Epidermal melanocyte (primary cell): ENCODE measurements around the gene TMEM132D.
"Not testable (repeated sequence)": the region's sequence is repeated elsewhere in the genome, so short reads cannot be mapped to it uniquely, and the experiment has no call there.

ENCODE experiments used
- DNase-seq: peaks from one replicate; pipeline ENCODE4 v3.0.0; 2011; ENCODE audit warnings: low spot score; ENCODE audit not compliant: insufficient read length

The TMEM132D gene

DNA sequence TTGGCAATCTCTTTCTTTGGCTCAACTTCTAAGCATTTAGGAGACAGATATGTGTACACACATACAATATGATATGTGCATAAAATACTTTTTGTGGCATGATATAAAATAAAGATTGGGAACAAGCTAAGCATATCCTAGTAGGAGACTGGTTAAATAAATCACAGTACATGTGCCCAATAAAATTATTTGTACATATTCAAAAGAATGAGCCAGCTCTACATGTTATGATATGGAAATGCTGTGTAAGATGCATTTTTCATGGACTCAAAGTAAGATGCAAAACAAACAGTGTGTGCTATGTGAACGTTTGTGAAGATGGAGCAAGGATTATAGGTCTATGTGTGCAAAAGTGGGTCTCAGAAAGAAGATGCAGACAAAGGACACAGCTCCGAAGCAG, 311.4 kb downstream of the TMEM132D start:
- DNase-seq = no peak

DNA sequence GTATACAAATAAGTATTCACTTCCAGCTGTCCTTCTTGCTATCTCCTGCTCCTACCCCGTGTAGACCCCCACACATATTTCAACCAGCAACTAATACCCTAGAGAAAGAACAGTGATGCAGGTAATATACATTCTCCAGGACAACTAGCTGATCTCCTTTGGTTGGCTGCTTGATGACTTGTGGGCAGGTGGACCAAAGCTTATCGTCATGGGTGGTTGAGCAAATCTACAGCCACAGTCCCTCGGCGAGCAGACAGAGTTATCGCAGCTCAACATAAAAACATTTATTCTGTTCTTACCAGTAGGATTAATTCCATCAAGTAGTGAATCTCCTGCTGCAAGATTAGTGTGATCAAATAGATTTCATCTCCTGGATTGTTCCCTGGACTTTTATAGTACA, 314.3 kb downstream of the TMEM132D start:
- no peak for DNase-seq

DNA sequence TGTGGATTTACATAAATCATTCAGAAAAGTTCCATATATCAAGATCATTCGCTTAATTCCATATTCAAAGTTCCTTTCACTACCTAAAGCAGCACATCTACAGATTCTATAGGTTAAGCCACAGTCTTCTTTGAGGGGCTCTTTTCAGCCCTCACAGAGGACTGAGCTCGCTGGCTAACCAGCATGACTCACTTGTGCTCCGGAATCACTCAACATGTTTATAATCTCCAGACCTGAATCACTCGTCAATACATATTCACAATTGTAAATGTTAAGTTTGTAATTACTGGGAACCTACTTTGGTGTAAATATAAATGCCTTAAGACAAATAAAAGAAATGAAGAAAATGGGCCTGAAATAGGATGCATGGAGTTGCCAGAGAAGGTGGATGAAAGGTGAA, 315.7 kb downstream of the TMEM132D start:
- DNase-seq = no peak

DNA sequence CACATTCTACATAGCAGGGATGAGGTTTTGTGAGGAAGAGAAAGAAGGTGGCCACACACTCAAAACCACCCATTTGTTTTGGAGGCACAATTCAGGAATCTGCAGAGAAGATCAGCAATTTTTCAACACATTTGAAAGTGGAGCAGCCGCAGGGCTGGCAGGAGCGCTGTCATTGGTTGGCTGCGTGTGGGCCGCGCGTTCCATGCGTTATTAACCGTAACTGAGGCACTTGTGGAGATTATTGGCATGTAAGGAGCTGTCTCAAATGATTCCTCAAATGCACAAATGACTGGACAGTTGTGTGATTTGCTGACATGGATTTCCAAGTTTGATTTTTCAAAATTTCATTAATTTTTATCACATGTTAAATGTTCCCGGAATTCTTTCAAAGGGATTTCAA, 318.5 kb downstream of the TMEM132D start:
- DNase-seq = no peak

DNA sequence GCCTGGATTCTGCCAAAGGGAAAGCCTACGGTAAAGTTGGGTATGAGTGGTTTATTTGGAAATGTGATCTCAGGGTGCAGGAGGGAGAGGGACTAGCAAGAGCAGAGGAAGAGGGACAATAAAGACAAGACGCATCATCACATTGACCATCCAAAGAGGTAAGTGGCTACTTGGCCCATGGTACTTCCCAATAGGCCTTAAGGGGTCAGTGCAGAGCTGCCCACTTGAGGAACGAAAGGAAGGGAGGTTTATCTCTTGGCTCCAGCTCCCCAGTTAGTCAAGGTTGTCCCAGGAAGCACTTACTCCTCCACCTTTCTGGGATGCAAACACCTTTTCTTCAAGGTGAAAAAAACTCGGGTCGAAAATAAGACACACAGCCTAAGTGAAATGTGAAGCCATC, 323.9 kb downstream of the TMEM132D start:
- DNase-seq = no peak

DNA sequence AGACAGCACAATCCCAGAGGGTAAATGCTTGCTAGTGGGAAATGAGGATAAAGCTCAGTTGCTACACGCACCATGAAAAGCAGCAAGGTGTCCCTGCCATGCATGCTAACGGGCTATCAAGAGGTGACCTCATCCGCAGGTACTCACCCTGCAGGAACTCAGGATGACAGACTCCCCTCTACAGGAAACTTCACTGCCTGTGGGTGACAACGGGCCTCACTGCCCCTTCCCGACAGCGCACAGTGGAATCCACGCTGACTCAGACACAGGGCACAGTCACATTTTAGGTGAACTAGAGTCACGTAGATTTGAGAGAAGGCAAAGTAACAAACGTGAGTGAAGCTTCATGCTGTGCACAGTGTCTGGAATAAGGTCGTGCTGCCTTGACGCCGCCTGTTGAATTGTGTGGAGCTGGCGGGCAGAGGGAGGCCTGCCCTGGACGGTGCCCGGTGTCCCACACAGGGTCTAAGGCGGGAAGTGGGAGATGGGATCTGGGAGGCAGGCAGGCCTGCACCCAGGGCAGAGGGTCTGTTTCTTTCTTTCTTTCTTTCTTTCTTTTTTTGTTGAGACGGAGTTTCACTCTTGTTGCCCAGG, 331.8 kb downstream of the TMEM132D start:
- DNase-seq = no peak

DNA sequence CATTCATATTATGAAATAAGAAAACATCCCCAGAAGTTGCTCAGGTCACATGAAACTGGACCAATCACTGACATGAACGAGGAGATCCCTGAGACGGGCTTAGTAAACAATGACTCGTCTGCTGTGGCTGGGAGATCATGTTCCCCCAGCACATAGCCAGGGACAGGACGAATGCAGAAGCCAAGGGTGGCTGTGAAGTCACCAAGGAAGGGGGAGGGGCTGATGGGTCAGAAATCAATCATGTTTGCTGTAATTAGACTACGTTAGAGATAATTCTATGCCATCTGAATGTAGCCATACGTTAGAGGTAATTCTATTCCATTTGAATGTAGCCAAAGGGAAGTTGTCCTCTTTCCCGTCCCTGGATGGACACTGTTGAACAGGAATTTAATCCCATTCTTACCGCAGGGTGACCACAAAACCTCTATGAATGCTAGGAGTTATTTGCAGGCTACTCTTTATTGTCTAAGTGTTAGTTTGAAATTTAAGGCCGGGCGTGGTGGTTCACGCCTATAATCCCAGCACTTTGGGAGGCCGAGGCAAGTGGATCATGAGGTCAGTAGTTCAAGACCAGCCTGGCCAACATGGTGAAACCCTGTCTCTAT, 332.9 kb downstream of the TMEM132D start:
- DNase-seq = no peak

DNA sequence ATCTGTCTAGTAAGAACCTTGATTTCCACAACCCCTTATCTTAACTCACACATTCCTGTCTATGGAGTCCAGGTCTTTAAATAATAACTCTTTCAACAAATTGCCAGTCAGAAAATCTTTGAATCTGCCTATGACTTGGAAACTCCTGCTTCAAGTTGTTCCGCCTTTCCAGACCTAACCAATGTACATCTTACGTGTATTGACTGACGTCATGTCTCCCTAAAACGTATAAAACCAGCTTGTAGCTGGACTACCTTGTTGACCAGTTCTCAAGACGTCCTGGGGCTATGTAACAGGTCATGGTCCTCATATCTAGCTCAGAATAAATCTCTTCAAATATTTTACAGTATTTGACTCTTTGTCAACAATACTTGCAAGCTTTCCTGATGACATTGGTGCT, 337.0 kb downstream of the TMEM132D start:
- no peak for DNase-seq

DNA sequence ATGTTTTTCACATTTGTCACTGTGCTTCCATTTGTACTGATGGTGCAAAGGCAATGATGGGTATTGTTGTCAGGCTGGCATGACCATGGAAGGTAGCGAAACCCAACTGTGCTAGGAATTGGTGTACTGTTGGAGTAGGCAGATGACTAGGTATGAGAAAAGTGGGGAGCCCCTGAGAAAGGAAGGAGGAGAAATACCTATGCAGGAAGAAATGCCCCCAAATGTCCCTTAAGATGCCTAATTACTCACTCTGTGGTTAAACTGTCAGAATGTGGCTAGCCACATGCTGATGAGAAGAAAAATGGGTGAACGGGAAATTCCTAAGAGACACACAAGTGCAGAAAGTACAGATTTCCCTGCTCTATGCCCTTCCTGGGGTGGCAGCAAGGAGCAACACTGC, 339.1 kb downstream of the TMEM132D start:
- DNase-seq = no peak

DNA sequence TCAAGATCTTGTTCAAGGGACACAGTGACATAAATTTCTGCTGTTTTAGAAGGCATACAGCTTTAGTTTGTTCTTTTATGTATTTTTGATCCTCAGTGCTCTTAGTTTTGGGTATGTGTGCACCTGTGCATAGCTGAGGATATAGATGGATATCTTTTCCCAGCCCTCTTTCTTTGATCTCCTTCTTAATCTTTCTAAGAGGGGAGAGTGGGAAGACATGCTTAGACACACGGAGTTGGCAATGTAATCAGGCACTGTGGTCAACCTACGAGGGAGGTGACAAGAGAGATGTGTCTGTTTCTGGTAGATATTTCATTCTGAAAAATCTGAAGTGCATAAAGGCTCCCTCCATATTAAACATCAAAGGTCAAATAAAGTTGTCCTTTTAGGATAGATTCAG, 340.6 kb downstream of the TMEM132D start:
- DNase-seq = no peak

DNA sequence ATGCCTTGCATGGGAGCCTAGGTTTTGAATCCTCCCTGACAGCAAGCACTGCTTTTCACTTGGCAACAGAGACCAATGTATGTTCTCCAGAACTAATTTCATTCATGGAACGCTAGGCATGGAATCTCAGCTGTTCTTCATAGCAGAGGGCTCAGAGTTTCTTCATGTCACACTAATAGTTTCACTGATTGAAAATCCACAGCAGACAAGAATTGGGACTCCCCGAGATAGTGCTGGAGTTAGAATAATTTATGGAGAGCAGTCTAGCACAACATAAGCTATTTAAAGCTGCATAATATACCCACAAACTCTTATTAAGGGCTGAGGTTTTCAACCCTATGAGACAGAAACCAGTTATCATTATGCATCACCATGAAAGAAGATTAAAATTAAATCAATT, 342.5 kb downstream of the TMEM132D start:
- no peak for DNase-seq

DNA sequence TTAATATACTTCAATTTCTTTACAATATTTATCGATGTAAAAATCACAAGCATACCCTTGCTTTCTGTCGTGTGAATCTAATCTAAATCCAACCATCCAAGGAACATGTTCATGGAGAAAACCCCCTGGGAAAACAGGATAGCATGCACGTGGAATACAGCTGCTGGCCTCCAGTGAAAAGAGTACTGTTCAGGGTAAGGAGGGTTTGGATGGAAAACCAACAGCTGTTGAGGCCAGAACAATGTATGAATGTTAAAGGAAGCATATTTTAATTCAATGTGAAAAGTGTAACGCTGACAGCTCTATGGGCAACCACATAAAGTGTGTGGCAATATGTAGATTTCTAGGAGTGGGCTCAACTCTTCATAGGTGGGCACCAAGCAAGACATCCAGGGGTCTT, 344.0 kb downstream of the TMEM132D start:
- DNase-seq = peak; percentile 27

DNA sequence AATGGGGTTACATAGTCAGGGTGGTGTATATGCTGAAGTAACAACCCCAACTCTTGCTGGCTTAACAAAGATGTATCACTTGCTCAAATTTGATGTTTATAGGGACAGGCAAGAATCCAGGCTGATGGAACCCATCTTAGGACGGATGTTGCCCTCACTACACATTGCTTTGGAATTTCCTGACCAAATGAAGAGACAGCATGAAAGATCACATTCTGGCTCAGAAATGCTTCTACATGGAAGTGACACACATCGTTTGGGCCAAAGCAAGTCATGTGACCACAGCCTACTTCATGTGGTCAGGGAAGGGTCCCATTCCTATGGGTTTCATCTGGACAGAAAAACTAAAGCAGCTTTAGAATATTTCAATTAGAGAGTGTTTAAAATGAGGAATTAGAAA, 345.8 kb downstream of the TMEM132D start:
- no peak for DNase-seq

DNA sequence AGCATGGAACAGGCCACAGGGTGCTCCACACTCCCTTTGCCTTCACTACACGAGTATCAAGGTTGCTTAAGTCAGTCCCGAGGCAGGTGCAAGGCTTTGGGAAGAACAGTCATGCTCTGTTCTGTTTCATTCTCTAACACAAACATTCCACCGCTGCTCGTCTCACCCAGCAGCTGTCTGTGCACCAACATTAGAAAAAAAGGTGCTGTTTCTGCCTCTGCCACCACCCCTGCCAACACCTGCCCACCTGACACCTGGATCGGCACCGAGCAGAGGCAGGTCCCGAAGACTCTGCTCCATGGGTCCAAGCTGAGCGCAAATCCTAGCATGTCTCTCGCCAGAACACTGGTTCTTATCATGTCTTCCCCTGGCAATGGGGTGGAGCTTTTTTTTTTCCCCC, 347.7 kb downstream of the TMEM132D start:
- no peak for DNase-seq

DNA sequence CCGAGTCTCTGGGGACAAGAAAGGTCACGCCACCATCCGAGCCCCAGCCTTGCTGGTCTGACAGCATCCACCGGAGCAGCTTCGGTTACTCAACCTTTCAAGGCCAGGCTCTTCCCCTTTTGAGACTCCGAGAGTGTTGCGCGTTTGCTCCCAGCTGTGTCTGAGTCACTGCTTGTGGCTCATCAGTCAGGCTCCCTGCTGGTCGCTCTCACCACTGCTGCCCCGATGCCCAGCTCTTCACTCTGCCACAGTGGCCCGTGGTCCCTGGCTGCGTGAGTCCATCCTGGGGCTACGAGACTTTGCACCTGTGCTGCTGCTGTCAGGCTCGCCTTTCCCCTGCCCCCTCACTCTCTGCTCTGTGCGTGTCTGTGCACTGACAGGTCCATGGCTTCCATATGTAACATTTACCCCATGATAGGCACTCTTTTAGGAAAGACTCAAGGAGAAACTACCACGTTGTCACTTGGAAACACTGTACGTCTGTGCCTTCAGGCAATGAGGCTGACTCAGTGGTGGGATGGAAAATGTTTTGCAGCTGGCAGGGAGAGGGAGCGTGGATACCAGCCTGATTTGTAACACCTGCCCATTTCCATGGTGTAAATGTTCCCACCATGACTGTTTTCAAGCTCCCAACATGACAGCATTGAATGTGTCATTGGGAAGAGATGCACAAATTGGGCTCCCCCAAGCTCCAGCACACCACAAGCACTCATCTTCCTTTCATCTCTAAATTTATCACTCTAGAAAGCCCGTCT, 350.7 kb downstream of the TMEM132D start:
- DNase-seq = no peak

DNA sequence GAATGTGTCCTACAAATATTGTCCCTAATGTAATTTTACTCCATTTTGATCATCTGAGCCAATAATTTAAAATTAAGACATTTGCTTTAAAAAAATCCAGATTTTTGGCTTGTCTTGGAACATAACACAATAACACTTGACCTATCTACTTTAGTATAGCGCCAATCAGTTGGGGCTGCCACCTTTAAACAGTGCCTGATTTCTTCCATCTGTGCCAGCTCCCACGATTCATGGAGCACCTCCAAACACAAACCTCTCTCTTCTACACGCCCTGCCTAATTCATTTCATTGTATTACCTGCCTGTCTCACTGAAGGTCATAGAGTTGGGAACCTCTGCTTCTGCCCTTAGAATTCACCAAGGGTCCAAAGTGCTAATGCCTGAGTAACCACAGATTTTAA, 352.4 kb downstream of the TMEM132D start:
- no peak for DNase-seq

DNA sequence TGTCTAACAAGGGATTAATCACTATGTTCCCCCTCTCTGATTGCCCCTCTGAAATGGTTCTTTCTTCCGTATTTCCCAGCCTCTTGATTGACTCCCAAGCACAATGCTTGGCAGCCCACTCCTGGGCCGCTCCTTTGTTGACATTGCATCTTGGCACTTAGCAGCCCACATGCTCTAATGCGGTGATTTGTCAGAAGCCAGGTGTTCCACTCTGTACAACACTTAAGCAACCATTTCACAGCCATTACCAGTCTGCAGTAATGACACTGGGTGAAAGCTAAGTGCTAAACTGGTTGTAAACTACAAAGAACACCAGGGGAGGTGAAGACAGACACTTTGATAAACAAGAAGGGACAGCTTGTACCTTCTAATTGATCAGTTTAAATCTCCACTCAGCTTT, 353.5 kb downstream of the TMEM132D start:
- DNase-seq = no peak

DNA sequence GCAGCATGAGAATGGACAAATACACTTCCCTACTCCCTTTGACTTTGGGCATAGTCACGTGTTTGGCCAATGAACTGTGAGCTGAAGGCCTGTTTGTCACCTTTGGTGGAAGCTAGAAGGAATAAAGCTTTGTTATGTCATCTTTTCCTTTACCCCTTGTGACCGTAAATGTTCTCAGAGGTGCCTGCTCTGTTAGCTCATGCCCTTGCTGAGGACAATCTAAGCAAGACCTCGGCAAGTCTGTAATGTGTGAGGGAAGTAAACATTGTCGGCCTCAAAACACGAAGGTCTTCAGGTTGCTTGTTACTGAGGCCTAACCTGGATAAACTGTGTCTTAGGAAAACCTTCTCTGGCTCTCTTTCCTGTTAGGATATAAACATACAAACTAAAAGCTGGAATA, 354.2 kb downstream of the TMEM132D start:
- no peak for DNase-seq

DNA sequence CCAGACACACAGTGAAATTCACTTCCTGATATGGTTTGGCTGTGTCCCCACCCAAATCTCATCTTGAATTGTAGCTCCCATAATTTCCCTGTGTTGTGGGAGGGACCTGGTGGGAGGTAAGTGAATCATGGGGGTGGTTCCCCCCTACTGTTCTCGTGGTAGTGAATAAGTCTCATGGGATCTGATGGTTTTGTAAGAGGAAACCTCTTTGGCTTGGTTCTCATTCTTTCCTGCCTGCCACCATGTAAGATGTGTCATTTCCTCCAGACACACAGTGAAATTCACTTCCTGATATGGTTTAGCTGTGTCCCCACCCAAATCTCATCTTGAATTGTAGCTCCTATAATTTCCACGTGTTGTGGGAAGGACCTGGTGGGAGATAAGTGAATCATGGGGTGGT, 354.8 kb downstream of the TMEM132D start:
- not testable (repeated sequence) for DNase-seq

DNA sequence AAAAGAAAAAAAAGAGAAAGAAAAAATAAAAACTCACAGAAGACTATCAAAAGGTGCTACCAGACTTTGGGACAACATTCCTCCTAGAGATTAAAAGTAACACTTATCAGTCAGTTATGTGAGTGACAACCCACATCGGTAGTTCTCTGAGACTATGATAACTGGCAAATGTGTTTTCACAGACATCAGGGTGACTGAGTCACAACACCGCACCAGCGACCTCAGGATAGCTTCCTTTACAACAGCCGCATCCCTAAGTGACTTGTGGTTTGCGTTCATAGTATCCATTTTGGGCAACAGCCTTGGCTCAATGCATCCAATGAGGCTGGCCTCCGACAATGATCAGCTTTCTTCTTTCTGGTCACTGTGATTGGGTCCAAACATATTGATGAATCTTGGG, 359.1 kb downstream of the TMEM132D start:
- DNase-seq = no peak

DNA sequence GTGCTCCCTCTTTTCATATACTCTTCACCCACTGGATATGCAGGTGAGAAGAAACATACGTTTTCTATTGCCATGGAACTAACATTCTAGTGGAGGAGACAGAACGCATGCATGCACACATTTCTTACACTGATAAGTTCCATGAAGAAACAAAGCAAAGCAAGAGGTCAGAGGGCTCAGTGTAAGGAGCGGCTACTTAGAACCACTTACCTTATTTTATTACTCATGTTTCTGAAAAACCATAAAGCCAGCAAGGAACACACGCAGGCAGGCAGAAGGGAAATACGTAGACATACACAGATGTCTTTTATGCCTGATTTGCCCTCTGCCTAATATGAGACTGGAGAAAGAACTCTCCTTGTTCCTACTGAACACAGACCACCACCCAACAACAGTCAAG, 362.9 kb downstream of the TMEM132D start:
- DNase-seq = no peak

DNA sequence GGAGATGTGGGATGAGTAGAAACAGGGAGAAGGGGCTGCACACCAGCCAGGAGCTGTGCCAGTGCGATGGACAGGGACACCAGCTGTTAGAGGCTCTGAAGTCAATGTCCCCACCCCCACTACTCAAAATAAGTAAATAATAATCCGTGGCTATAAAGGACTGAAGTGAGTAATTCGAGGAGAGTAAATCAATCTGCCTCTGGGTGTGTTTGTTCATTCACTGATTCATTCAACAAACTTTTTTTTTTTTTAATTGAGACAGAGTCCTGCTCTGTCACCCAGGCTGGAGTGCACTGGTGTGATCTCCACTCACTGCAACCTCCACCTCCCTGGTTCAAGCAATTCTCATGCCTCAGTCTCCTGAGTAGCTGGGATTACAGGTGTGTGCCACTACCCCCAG, 363.6 kb downstream of the TMEM132D start:
- DNase-seq = no peak

DNA sequence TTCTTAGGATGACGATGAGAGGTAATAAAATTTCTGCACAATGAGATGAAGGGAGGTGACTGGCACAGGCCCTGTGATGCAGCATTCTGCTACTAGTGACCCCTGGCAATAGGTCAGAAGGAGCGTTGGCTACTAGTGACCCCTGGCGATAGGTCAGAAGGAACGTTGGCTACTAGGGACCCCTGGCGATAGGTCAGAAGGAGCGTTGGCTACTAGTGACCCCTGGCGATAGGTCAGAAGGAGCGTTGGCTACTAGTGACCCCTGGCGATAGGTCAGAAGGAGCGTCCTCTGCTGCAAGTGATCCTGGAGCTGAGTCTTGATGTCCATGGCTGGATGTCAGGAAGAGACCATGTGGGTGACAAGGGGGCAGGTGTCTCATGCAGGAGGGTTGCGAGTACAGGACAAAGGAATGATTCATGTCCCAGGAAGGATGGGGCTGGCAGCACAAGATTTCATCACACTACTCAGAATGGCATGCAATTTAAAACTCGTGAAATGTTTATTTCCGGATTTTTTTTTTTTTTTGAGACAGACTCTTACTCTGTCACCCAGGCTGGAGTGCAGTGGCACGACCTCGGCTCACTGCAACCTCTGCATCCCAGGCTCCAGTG, 365.0 kb downstream of the TMEM132D start:
- DNase-seq = not testable (repeated sequence)
